Fibroblast of the aortic adventitia (primary cell): ENCODE results near the gene DCTN5. TPM values are rescaled to one million over a fixed set of nuclear protein-coding genes. Genes with fewer than 3 reads are reported as not detected.

Experiments used
- DNase-seq: peaks from one replicate; pipeline ENCODE4 v3.0.0-alpha.2; 2010; ENCODE audit warnings: low read depth
- H3K4me3 ChIP-seq: 2 replicates; pipeline ENCODE4 v1.5.1; 2011; ENCODE audit warnings: low read depth, mild to moderate bottlenecking, control low read depth, low read length, moderate library complexity
- CTCF ChIP-seq: IDR thresholded peaks from 2 replicates; pipeline ENCODE4 v1.5.1; 2011; ENCODE audit warnings: mild to moderate bottlenecking, low read length, control low read depth, inconsistent platforms; ENCODE audit not compliant: insufficient read depth
- total RNA-seq: library from RNA; depleted of rRNA; stranded (reverse); fragments of >200 nt; gene quantifications from 2 replicates; pipeline ENCODE4 v1.2.3, GENCODE V29; 2012; ENCODE audit warnings: low replicate concordance

DCTN5 gene
- total RNA-seq, 1 donor = 54.8 TPM

GRCh38 chr16:23651943-23652468, 10.7 kb downstream of the DCTN5 start:
- no peak for TF ChIP-seq CTCF
- no peak overlapping the region for H3K4me3 ChIP-seq
- DNase-seq = no peak

GRCh38 chr16:23663918-23664317, 22.7 kb downstream of the DCTN5 start:
- H3K4me3 ChIP-seq = no peak overlapping the region
- no peak for TF ChIP-seq CTCF
- DNase-seq = no peak

- H3K4me3 ChIP-seq = no peak overlapping the region
- no peak for TF ChIP-seq CTCF
- DNase-seq = no peak
Measured at GRCh38 chr16:23666571-23667354, 25.5 kb downstream of the DCTN5 start.

GRCh38 chr16:23667355-23667659, 26.0 kb downstream of the DCTN5 start:
- TF ChIP-seq CTCF = no peak
- no peak for DNase-seq
- no peak overlapping the region for H3K4me3 ChIP-seq

- no peak overlapping the region for H3K4me3 ChIP-seq
- TF ChIP-seq CTCF = no peak
- DNase-seq = no peak
Measured at GRCh38 chr16:23668225-23668624, 27.0 kb downstream of the DCTN5 start.

GRCh38 chr16:23668873-23669272, 27.6 kb downstream of the DCTN5 start:
- DNase-seq = no peak

More at GRCh38 chr16:23668873-23669272, 27.6 kb downstream of the DCTN5 start:
- TF ChIP-seq CTCF = no peak
- no peak overlapping the region for H3K4me3 ChIP-seq
